HG02981 (cell line): Measurements from ENCODE around the gene HLA-DRB5.
"Not testable (repeated sequence)": the region's sequence is repeated elsewhere in the genome, so short reads cannot be mapped to it uniquely, and the experiment has no call there.

Experiments used
- ATAC-seq: cut with Tn5 transposase; IDR thresholded peaks from one replicate; pipeline ENCODE4 v1.9.1; 2021; ENCODE audit warnings: mild to moderate bottlenecking, moderate library complexity; ENCODE audit not compliant: unreplicated experiment

HLA-DRB5 gene

DNA sequence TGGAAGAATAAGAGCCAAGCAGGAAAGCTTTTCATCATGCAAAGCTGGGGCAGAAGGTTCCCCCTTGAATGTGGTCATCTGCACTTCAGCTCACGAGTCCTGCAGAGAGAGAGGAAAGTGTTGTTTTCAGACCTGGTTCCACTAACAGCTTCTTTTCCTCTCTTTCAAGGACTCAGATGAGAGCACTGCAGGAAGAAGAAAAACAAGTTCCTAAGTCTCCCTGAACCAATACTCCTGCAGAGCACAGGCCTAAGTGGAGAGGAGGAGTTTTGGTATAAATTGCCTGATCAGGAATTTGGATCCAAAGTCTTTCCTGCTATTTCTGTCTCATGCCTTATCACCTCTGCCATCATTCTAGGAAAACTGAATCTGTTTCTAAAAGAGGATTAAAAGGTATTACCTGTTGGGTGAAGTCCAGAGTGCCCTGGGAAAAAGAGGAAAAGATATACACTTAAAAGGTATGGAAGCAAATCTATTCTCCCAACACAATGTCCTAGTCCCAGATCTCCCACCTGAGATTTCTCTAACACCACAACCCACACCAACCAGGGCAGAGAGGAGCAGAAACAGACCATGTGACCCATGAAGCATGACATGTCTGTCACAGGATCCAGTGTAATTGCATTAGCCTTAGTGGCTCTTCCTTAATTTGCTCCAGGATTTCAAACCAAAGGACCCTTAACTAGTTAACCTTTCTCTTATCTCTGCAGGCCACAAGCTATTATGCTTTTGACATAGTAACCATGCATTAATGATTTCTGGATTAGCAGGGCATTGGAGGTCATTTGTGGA, 12.2 kb downstream of the HLA-DRB5 start:
- no peak for ATAC-seq

DNA sequence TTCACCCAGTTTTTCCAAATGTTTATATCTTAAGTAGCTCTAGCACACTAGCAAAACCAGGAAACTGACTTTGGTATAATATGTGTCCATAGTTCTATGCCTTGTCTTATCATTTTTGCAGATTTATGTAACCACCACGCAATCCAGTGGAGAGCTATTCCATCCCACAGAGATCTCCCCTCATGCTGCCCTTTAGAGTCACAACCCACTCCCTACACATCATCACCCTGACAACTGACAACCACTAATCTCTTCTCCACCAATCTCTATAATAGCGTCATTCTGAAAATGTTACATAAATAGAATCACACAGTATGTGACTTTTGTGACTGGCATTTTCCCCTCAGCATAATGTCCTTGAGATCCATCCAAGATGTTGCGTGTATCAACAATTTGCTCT, 29.1 kb downstream of the HLA-DRB5 start:
- ATAC-seq = no peak

GRCh38 chr6:32492351-32492750, 37.7 kb downstream of the HLA-DRB5 start:
- no peak for ATAC-seq

GRCh38 chr6:32491700-32492099, 38.4 kb downstream of the HLA-DRB5 start:
- ATAC-seq = no peak

- ATAC-seq = no peak
Observed at GRCh38 chr6:32488083-32488482, 42.0 kb downstream of the HLA-DRB5 start.

DNA sequence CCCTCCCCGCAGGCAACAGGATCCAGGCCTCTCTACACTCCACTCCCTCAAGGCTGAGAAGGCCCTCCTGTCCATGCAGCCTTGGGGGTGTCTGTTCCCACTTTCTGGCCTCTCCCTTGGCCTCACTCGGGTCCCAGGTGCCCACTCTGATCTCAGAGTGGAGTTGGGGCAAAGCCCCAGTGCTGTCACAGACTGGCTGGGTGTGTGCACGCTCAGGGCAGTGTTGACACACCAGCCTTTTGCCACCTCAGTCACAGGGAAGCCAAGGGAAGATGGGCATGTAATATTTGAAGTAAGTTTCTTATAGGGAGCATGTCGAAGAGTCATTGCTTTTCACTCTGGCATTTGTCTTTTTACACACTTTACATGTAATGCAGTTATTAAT, 45.5 kb downstream of the HLA-DRB5 start:
- no peak for ATAC-seq

DNA sequence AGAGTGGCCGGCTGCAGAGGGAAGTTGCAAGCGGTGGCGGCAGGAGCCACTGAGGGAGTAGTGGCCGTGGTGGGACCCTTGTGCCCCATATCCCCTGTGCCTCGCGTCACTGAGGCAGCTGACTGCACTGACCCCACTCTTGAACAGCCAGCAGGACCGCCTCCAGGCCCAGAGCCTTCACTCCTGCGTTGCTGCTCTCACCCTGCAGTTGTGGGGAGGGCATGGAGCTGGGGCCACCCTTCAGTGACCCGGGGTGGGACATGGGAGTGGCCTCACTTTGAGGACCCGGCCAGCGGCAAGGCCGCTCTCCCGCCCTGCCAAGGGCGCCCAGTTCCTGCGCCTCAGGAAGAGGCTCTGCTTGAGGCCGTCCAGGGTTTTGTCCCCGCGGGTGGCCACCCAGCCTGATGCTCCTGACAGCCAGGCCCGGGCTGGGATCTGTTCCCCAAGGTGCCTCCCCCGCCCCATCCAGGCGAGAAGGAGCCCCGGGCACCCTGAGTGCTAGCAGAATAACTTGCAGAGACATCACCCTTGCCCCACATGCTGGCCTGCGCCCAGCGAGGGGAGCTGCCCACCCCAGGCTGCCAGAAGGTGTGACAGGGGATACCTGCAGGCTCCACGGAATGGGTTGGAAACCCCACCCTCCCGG, 46.0 kb downstream of the HLA-DRB5 start:
- no peak for ATAC-seq

GRCh38 chr6:32475392-32476206, 54.5 kb downstream of the HLA-DRB5 start:
- no peak for ATAC-seq

DNA sequence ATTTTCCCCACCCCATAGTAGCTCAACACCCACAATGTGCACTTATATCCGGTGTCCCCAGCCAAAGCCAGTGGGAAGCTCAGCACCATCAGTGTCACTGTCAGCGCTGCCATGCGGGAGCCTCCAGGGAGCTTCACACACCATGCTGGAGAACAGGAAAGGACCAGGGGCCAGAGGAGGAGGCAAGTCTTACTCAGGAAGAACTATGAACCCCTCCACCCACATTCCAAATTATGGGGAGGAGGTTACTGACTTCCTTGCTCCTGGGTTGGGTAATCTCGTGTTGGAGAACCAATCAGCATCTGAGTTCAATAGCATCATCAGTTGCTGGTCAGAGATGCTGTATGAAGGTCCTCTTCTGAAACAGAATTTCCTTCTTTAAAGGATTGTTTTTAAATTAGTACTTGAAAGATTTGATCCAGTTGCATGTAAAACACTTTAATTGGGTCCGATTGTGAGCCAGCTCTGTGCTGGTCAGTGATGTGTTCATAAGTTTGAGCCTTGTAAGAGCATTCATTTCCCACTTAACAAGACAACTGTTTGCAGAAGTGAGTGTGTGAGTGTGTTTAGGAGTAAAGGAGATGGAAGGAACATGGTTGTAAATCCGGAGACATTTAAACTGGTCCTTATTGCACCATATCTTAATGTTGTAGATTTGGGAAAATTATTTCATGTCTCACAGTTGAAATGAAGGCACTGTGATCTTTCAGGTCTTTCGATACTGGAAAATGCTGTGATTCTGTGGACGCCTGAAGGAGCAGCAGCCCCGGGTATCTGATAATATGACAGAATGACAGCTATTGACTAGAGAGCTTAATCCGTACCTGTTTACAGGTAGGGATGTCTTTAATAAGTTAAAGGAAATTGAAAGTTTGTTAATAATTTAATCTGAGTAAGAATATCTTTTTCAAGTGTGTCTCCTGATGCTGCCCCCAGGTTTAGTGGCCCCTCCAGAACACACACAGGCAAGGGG, 56.4 kb downstream of the HLA-DRB5 start:
- ATAC-seq = peak; percentile 90

DNA sequence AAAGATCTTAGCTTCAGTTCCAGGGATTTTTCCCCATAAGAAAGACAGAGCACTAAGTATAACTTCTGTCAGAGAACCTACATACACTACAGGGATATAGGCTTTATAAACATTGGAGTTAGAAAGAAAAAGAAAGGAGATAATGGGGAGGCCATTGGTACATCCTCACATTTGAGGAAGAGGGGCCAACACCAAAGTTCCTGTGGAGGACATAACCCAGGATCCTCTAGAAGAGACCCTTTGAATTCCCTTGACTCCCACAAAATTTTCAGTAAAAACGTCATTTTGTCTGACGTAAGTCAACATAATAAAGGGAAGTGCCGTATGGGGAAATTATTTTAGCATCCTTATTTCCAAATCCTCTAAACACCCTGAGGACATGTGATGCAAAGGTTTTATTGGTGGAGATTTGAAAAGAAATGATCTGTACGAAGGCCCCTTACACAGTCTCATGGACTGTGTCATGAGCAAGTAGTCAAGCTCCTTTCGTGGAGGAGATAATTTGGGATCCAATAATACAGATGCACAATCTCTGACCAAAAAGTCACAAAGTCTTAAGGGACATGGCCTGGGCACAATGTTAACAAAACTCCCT, 57.2 kb downstream of the HLA-DRB5 start:
- ATAC-seq = no peak

DNA sequence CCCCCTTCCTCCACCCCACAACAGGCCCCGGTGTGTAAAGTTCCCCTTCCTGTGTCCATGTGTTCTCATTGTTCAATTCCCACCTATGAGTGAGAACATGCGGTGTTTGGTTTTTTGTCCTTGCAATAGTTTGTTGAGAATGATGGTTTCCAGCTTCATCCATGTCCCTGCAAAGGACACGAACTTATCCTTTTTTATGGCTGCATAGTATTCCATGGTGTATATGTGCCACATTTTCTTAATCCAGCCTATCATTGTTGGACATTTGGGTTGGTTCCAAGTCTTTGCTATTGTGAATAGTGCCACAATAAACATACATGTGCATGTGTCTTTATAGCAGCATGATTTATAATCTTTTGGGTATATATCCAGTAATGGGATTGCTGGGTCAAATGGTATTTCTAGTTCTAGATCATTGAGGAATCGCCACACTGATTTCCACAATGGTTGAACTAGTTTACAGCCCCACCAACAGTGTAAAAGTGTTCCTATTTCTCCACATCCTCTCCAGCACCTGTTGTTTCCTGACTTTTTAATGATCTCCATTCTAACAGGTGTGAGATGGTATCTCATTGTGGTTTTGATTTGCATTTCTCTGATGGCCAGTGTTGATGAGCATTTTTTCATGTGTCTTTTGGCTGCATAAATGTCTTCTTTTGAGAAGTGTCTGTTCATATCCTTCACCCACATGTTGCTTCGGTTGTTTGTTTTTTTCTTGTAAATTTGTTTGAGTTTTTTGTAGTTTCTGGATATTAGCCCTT, 62.2 kb downstream of the HLA-DRB5 start:
- not testable (repeated sequence) for ATAC-seq
